22Rv1 (cell line): ENCODE results near the gene WDTC1.

Source experiments
- ZFX ChIP-seq: fragments of 450-650 bp; IDR thresholded peaks from 2 replicates; pipeline ENCODE4 v1.6.1; 2017; ENCODE audit warnings: antibody characterized with exemption, borderline replicate concordance
- TF ChIP-seq, protein P1 (sequence below): fragments of 450-650 bp; IDR thresholded peaks from 2 replicates; pipeline ENCODE4 v1.5.1; 2017; ENCODE audit warnings: mild to moderate bottlenecking

- TF ChIP-seq, protein P1, sequence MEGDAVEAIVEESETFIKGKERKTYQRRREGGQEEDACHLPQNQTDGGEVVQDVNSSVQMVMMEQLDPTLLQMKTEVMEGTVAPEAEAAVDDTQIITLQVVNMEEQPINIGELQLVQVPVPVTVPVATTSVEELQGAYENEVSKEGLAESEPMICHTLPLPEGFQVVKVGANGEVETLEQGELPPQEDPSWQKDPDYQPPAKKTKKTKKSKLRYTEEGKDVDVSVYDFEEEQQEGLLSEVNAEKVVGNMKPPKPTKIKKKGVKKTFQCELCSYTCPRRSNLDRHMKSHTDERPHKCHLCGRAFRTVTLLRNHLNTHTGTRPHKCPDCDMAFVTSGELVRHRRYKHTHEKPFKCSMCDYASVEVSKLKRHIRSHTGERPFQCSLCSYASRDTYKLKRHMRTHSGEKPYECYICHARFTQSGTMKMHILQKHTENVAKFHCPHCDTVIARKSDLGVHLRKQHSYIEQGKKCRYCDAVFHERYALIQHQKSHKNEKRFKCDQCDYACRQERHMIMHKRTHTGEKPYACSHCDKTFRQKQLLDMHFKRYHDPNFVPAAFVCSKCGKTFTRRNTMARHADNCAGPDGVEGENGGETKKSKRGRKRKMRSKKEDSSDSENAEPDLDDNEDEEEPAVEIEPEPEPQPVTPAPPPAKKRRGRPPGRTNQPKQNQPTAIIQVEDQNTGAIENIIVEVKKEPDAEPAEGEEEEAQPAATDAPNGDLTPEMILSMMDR, result no peak
- no peak for TF ChIP-seq ZFX
Measured at GRCh38 chr1:27343639-27344025, 109.2 kb downstream of the WDTC1 start.
